ENCODE data around the gene MRPL3. TPM values are rescaled to one million over a fixed set of nuclear protein-coding genes. Genes with fewer than 3 reads are reported as not detected.

MRPL3 gene
- total RNA-seq, 1 experiment from 2014 or later = 162 TPM

- Mint-ChIP-seq H3K27ac (no peak overlapping the region), H3K4me3 (no peak overlapping the region), H3K4me1 (no peaks in the 10 kb centered on the region), H3K36me3 (no peaks in the 10 kb centered on the region), H3K27me3 (ENCODE audit: low read depth) (no peaks in the 10 kb centered on the region), H3K9me3 (no peaks in the 10 kb centered on the region)
- DNase-seq (ENCODE audit: low spot score) = no peak
- CTCF ChIA-PET = interaction anchor here (1.2 to 2.0 kb wide), 2 partner anchors 18 to 490 kb away, joined by 4 to 5 read pairs; partner anchors contain the start of gene CPNE4
- no peak for TF ChIP-seq ZNF219 (CRISPR knock-in tag; IDR thresholded peaks at IDR 0.05; ENCODE audit: borderline replicate concordance)
- POLR2A ChIA-PET = no interaction called here
- no peak for ATAC-seq
Observed at GRCh38 chr3:131544557-131544956, 41.8 kb upstream of the MRPL3 start.

DNA sequence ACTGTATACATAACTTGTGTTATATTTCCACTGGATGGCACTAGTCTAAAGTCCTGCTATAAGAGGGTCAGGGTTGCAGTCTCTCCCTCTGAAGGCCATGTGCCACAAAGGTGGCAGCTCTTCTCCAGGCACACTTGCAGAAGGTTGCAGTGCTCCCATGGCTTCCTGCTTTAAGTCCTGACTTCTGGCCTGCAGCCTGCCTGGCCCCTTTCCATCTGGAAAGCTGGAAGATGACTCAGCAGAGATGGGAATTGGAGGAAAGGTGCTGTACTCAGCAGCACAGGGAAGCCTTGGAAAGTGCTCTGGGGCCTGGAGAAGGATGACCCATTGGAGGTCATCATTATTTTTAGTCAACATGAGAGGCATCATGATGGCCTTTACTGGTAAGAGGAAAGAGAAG lies 40.9 kb upstream of the MRPL3 start:
- H3K4me1 Mint-ChIP-seq = no peaks in the 10 kb centered on the region
- no peak overlapping the region for H3K4me3 Mint-ChIP-seq
- ATAC-seq (no peak), DNase-seq (ENCODE audit: low spot score) (no peak)
- CTCF ChIA-PET = interaction anchor here (1.2 to 2.0 kb wide), 2 partner anchors 17 to 491 kb away, joined by 4 to 5 read pairs; partner anchors contain the start of gene CPNE4
- TF ChIP-seq JAZF1 (CRISPR knock-in tag; IDR thresholded peaks at IDR 0.05) (no peak), ZNF281 (CRISPR knock-in tag; IDR thresholded peaks at IDR 0.05) (no peak), NFATC4 (CRISPR knock-in tag; IDR thresholded peaks at IDR 0.05) (no peak), NFYB (CRISPR knock-in tag; conservative IDR thresholded peaks at IDR 0.05; ENCODE audit: low read depth) (no peak), STAT6 (CRISPR knock-in tag; conservative IDR thresholded peaks at IDR 0.05; ENCODE audit: low read depth) (no peak), PRRX2 (CRISPR knock-in tag; IDR thresholded peaks at IDR 0.05) (no peak), ZNF317 (CRISPR knock-in tag; IDR thresholded peaks at IDR 0.05; ENCODE audit: borderline replicate concordance, low read depth) (no peak)
- TF ChIP-seq, protein P1, sequence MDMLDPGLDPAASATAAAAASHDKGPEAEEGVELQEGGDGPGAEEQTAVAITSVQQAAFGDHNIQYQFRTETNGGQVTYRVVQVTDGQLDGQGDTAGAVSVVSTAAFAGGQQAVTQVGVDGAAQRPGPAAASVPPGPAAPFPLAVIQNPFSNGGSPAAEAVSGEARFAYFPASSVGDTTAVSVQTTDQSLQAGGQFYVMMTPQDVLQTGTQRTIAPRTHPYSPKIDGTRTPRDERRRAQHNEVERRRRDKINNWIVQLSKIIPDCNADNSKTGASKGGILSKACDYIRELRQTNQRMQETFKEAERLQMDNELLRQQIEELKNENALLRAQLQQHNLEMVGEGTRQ (CRISPR knock-in tag; IDR thresholded peaks at IDR 0.05) = no peak
- TF ChIP-seq, protein P2, sequence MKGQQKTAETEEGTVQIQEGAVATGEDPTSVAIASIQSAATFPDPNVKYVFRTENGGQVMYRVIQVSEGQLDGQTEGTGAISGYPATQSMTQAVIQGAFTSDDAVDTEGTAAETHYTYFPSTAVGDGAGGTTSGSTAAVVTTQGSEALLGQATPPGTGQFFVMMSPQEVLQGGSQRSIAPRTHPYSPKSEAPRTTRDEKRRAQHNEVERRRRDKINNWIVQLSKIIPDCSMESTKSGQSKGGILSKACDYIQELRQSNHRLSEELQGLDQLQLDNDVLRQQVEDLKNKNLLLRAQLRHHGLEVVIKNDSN (CRISPR knock-in tag; IDR thresholded peaks at IDR 0.05) = no peak
- TF ChIP-seq, protein P3, sequence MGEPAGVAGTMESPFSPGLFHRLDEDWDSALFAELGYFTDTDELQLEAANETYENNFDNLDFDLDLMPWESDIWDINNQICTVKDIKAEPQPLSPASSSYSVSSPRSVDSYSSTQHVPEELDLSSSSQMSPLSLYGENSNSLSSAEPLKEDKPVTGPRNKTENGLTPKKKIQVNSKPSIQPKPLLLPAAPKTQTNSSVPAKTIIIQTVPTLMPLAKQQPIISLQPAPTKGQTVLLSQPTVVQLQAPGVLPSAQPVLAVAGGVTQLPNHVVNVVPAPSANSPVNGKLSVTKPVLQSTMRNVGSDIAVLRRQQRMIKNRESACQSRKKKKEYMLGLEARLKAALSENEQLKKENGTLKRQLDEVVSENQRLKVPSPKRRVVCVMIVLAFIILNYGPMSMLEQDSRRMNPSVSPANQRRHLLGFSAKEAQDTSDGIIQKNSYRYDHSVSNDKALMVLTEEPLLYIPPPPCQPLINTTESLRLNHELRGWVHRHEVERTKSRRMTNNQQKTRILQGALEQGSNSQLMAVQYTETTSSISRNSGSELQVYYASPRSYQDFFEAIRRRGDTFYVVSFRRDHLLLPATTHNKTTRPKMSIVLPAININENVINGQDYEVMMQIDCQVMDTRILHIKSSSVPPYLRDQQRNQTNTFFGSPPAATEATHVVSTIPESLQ (CRISPR knock-in tag; IDR thresholded peaks at IDR 0.05) = no peak
- TF ChIP-seq, protein P4, sequence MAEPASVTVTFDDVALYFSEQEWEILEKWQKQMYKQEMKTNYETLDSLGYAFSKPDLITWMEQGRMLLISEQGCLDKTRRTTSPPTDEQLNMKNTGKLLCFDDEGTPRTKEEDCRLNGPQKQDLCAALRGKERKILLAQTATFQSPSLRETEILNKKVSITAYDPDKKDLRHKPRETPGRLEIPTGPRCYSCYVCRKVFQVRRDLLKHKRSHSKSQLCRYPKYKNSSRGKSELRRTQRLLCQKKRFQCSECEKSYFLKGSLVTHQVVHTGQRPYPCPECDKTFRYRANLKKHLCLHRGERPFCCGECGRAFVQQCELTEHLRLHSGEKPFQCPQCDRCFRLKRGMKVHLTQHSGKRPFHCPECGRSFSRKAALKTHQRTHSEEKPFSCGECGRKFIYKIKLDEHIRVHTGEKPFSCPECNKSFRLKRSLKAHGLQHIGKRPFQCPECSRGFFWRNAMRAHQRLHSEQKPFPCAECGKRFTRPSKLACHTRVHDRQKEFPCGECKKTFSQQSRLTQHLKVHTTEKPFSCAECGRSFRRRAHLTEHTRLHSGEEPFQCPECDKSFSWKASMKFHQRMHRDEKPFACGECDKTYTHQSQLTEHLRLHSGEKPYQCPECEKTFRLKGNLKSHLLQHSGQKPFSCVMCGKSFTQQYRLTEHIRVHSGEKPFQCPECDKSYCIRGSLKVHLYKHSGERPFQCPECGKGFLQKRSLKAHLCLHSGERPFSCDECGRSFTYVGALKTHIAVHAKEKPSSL (CRISPR knock-in tag; conservative IDR thresholded peaks at IDR 0.05) = no peak
- no peaks in the 10 kb centered on the region for H3K27me3 Mint-ChIP-seq (ENCODE audit: low read depth)
- H3K27ac Mint-ChIP-seq = no peak overlapping the region
- peaks cover 3% of the 10 kb centered on the region; the same call in 1 of the 2 replicates for H3K9me3 Mint-ChIP-seq
- POLR2A ChIA-PET = no interaction called here
- no peaks in the 10 kb centered on the region for H3K36me3 Mint-ChIP-seq

All from WTC11 (cell line).